Natural killer cell (primary cell): ENCODE data around the gene KCNC4. TPM values are rescaled to one million over a fixed set of nuclear protein-coding genes. Genes with fewer than 3 reads are reported as not detected.

Source experiments
- ATAC-seq, 3 donors: fragments of 150-1000 bp in 2 of 3; fragments of 200-7000 bp in 1 of 3; cut with Tn5 transposase; 1 replicate in 1 of 3; 2 replicates in 2 of 3; pipeline ENCODE4 v1.10.0; 2021; ENCODE audit warnings: mild to moderate bottlenecking in 2 of 3, moderate library complexity in 2 of 3
- DNase-seq, 2 donors: peaks; one replicate each; pipeline versions ENCODE4 v3.0.0 to v3.0.0-alpha.2; 2013 to 2021; ENCODE audit warnings: mixed read lengths in 1 of 2
- H3K27ac ChIP-seq: one replicate; pipeline ENCODE4 v1.5.1; 2013; ENCODE audit warnings: mild to moderate bottlenecking, low read length
- H3K27me3 ChIP-seq: one replicate; pipeline ENCODE4 v1.6.1; 2013; ENCODE audit warnings: low read length; ENCODE audit not compliant: control insufficient read depth, insufficient read depth
- H3K36me3 ChIP-seq: one replicate; pipeline ENCODE4 v1.6.1; 2013; ENCODE audit warnings: low read length; ENCODE audit not compliant: control insufficient read depth, insufficient read depth
- H3K4me1 ChIP-seq: one replicate; pipeline ENCODE4 v1.6.1; 2013; ENCODE audit warnings: low read length; ENCODE audit not compliant: control insufficient read depth, insufficient read depth
- H3K4me3 ChIP-seq: one replicate; pipeline ENCODE4 v1.5.1; 2013; ENCODE audit warnings: low read length
- H3K9me3 ChIP-seq: one replicate; pipeline ENCODE4 v1.6.1; 2013; ENCODE audit warnings: low read length; ENCODE audit not compliant: control insufficient read depth, insufficient read depth
- H3K27ac Mint-ChIP-seq, 2 donors: one replicate each; pipeline ENCODE4 v1.8.0; 2022; ENCODE audit warnings: mild to moderate bottlenecking in 2 of 2, mixed read lengths in 2 of 2, moderate library complexity in 1 of 2
- H3K27me3 Mint-ChIP-seq, 2 donors: one replicate each; pipeline ENCODE4 v1.8.0; 2022; ENCODE audit warnings: low read depth in 2 of 2, mixed read lengths in 2 of 2
- H3K36me3 Mint-ChIP-seq: one replicate; pipeline ENCODE4 v1.8.0; 2022; ENCODE audit warnings: mixed read lengths
- H3K4me1 Mint-ChIP-seq, 2 donors: one replicate each; pipeline ENCODE4 v1.8.0; 2022; ENCODE audit warnings: mixed read lengths in 2 of 2
- H3K4me3 Mint-ChIP-seq: one replicate; pipeline ENCODE4 v1.8.0; 2022; ENCODE audit warnings: mild to moderate bottlenecking, moderate library complexity, mixed read lengths
- H3K9me3 Mint-ChIP-seq, 2 donors: one replicate each; pipeline ENCODE4 v1.8.0; 2022; ENCODE audit warnings: mixed read lengths in 2 of 2
- WGBS: methylation state at CpG from one replicate; pipeline ENCODE4 v1.1.7; 2013; ENCODE audit warnings: missing lambda C conversion rate; ENCODE audit not compliant: insufficient coverage; 5-methylcytosine and 5-hydroxymethylcytosine counted together
- intact Hi-C: fragments of 100-400 bp; cut with micrococcal nuclease; formaldehyde crosslinking; loops from one replicate; pipeline ENCODE4 v1.14.2; 2022
- total RNA-seq, 4 donors: library from RNA; stranded (reverse); fragments of 120-200 nt in 1 of 4; gene quantifications; one replicate each; pipeline versions ENCODE4 v1.2.3 to v1.2.4, GENCODE V29; 2013 to 2022
- TF ChIP-seq, protein P1 (sequence below): fragments of 200-600 bp; IDR thresholded peaks from one replicate; pipeline ENCODE4 v1.8.0; 2022; ENCODE audit warnings: antibody characterized with exemption

Gene KCNC4
- total RNA-seq, 3 donors from 2014 or later (not counting 1 experiment from before 2014, with no cell fraction given) = 2.5 to 3.9 (median 3.3) TPM

DNA sequence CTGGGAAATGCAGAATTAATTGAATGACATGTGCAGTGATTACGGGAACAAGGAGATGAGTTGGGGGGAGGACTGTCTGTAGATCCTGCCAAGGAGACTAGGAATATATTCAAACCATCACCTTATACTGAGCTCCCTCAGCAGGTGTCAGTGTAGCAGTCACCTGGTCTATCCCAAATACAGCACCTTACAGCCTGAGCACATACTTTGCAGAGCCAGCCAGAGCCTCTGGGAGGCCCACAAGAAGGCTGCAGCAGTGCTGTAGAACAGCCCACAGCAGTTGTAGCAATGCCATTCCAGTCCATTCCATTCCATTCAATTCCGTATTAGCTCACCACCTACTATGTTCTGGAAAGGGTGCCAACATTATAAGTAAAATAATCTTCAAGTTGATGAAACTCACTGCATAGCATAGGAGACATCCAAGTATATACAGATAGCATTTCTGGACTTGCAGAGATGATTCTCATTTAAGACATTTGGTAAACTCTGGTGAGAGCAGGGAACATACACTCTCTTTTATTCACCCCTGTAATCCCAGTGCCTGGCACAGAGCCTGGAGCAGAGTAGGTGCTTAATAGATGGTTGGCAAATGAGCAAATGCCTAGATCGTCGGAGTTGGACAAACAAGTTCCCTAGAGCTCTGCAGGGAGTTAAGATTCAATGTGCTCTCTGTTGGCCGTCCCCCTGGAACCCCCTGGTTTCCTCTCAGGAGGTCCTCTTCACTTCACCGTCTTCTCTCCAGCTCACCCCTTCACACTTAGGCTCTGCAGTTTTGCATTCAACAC lies 44.7 kb downstream of the KCNC4 start:
- TF ChIP-seq, protein P1, sequence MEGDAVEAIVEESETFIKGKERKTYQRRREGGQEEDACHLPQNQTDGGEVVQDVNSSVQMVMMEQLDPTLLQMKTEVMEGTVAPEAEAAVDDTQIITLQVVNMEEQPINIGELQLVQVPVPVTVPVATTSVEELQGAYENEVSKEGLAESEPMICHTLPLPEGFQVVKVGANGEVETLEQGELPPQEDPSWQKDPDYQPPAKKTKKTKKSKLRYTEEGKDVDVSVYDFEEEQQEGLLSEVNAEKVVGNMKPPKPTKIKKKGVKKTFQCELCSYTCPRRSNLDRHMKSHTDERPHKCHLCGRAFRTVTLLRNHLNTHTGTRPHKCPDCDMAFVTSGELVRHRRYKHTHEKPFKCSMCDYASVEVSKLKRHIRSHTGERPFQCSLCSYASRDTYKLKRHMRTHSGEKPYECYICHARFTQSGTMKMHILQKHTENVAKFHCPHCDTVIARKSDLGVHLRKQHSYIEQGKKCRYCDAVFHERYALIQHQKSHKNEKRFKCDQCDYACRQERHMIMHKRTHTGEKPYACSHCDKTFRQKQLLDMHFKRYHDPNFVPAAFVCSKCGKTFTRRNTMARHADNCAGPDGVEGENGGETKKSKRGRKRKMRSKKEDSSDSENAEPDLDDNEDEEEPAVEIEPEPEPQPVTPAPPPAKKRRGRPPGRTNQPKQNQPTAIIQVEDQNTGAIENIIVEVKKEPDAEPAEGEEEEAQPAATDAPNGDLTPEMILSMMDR = no peak
- ATAC-seq (no peak), DNase-seq (no peak)
- H3K9me3 ChIP-seq = no peaks in the 10 kb centered on the region
- Mint-ChIP-seq H3K27me3 (peaks cover 13 to 14% of the 10 kb centered on the region in 2 donors), H3K27ac (no peak overlapping the region), H3K4me1 (peaks cover 16 to 17% of the 10 kb centered on the region in 2 donors), H3K9me3 (no peaks in the 10 kb centered on the region), H3K4me3 (no peak overlapping the region), H3K36me3 (no peaks in the 10 kb centered on the region)
- intact Hi-C loops = no loop called here
- WGBS = 76% methylated on average over 5 of the region's 6 CpGs
- H3K27ac ChIP-seq = no peak overlapping the region
- no peaks in the 10 kb centered on the region for H3K27me3 ChIP-seq
- H3K36me3 ChIP-seq = no peaks in the 10 kb centered on the region
- H3K4me1 ChIP-seq = peaks cover 13% of the 10 kb centered on the region
- no peak overlapping the region for H3K4me3 ChIP-seq

DNA sequence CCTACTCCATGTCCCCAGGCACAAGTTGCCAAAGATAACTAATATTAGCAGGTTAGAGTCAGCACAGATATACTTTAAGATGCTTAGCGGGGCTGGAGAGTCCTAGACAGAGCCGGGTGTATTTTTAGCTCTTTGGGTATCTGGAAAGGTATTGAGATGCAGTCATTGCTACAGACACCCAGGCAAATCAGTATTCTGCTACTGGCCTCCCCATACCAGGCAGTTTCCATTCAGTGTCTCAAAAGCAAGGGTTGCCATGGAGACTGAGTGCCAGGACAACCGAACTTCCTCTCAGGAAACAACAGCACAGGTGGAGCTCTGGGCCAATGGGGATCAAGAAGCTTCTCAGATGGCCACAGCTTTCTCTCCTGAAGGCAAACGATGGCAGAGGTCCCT lies 45.3 kb downstream of the KCNC4 start:
- ATAC-seq (no peak), DNase-seq (peak in 1 of 2 donors; percentile 16)
- Mint-ChIP-seq H3K9me3 (no peaks in the 10 kb centered on the region), H3K27ac (no peak overlapping the region), H3K27me3 (peaks cover 14 to 20% of the 10 kb centered on the region in 2 donors), H3K4me1 (peaks cover 16 to 17% of the 10 kb centered on the region in 2 donors), H3K36me3 (no peaks in the 10 kb centered on the region), H3K4me3 (no peak overlapping the region)
- H3K9me3 ChIP-seq = no peaks in the 10 kb centered on the region
- 34% methylated on average over 4 of the region's 4 CpGs for WGBS
- no peaks in the 10 kb centered on the region for H3K27me3 ChIP-seq
- peaks cover 13% of the 10 kb centered on the region for H3K4me1 ChIP-seq
- no peaks in the 10 kb centered on the region for H3K36me3 ChIP-seq
- H3K4me3 ChIP-seq = no peak overlapping the region
- intact Hi-C loops = no loop called here
- TF ChIP-seq, protein P1 = no peak
- H3K27ac ChIP-seq = no peak overlapping the region

DNA sequence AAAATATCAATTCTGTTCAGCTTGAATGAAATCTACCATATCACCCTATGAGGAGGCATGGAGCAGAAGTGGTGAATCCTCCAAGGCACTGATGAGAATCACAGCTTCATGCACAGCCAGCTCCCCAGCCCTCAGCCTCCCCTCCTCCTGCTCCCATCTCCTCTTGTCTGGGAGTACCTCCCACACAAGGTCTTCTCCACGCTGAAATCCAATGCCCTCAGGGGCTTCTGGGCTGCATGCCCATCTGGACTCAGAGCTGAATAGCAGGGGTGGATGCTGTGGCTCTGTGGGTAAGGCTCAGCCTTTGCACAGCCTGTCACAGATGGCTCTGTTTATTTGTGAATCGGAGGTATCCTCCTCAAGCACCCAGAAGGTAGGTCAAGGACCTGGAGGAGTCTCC lies 48.6 kb downstream of the KCNC4 start:
- H3K36me3 ChIP-seq = no peaks in the 10 kb centered on the region
- DNase-seq (no peak), ATAC-seq (no peak)
- H3K27me3 Mint-ChIP-seq = peaks cover 14 to 30% of the 10 kb centered on the region in 2 donors
- no peak overlapping the region for H3K4me3 ChIP-seq
- H3K9me3 ChIP-seq = no peaks in the 10 kb centered on the region
- H3K4me1 Mint-ChIP-seq = peaks cover 5 to 12% of the 10 kb centered on the region in 2 donors
- H3K4me3 Mint-ChIP-seq = no peak overlapping the region
- H3K4me1 ChIP-seq = peaks cover 3% of the 10 kb centered on the region
- H3K9me3 Mint-ChIP-seq = no peaks in the 10 kb centered on the region
- H3K36me3 Mint-ChIP-seq = no peaks in the 10 kb centered on the region
- 83% methylated on average over 2 of the region's 2 CpGs for WGBS
- intact Hi-C loops = no loop called here
- no peak overlapping the region for H3K27ac ChIP-seq
- TF ChIP-seq, protein P1 = no peak
- no peaks in the 10 kb centered on the region for H3K27me3 ChIP-seq
- H3K27ac Mint-ChIP-seq = no peak overlapping the region
